PC-3 (cell line): ENCODE results near the gene SRRM1.

Experiments used
- EZH2 ChIP-seq: fragments of 300-600 bp; sonication (generic); IDR thresholded peaks from one replicate; pipeline ENCODE4 v1.6.1; 2017; ENCODE audit warnings: antibody characterized with exemption, mild to moderate bottlenecking, low read length; ENCODE audit not compliant: unreplicated experiment
- EZH2phosphoT487 ChIP-seq: fragments of 300-600 bp; sonication (generic); IDR thresholded peaks from 2 replicates; pipeline ENCODE4 v1.6.1; 2018; ENCODE audit warnings: mild to moderate bottlenecking, antibody characterized with exemption, low read length, borderline replicate concordance
- TF ChIP-seq, protein P1 (sequence below): fragments of 300-600 bp; sonication (generic); conservative IDR thresholded peaks from 2 replicates; pipeline ENCODE4 v1.5.1; 2017; ENCODE audit warnings: antibody characterized with exemption, low read depth, mild to moderate bottlenecking, low read length

DNA sequence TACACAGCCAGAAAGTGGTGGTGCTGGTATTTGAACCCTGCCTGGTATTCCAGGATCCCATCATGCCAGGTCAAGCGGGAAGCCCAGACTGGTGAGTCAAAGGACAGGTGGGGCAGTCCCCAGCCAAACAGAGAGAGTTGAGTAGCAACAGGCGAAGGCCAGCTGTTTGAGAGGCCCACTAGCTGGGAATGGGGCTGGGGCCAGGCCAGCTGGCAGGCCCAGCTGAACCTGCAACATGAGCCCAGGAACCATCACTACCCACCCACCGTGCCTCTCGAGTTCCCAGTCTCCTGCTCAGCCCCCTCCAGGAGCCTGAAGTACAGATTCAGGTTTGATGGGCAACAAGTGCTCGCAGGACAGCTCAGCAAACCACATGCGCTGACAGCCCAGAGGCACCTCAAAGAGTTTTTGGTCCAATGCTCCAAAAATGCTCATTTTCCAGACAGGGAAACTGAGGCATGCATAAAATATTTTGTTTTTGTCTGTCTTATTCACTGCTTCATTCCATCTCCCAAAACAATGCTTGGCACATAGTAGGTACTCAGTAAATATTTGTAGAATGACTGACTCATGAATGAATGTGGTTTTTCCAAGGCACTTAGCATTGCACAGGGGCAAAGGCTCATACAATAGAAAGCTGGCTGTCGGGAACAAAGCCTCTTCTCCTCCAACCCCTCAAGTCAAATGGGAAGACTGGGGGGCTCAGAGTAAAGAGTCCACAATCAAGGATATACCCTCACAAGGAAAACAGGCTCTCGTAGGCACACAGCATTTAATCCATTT lies 59.6 kb downstream of the SRRM1 start:
- TF ChIP-seq, protein P1, sequence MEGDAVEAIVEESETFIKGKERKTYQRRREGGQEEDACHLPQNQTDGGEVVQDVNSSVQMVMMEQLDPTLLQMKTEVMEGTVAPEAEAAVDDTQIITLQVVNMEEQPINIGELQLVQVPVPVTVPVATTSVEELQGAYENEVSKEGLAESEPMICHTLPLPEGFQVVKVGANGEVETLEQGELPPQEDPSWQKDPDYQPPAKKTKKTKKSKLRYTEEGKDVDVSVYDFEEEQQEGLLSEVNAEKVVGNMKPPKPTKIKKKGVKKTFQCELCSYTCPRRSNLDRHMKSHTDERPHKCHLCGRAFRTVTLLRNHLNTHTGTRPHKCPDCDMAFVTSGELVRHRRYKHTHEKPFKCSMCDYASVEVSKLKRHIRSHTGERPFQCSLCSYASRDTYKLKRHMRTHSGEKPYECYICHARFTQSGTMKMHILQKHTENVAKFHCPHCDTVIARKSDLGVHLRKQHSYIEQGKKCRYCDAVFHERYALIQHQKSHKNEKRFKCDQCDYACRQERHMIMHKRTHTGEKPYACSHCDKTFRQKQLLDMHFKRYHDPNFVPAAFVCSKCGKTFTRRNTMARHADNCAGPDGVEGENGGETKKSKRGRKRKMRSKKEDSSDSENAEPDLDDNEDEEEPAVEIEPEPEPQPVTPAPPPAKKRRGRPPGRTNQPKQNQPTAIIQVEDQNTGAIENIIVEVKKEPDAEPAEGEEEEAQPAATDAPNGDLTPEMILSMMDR = no peak
- TF ChIP-seq EZH2 (no peak), EZH2phosphoT487 (no peak)
